CD4-positive, alpha-beta T cell treated with Interleukin-21 for 1 hour (primary cell): Measurements from ENCODE around the gene NFATC2.
"Not testable (repeated sequence)": the region's sequence is repeated elsewhere in the genome, so short reads cannot be mapped to it uniquely, and the experiment has no call there.

ENCODE experiments used
- DNase-seq: peaks from one replicate; pipeline ENCODE4 v3.0.0-alpha.2; 2020

NFATC2 gene

DNA sequence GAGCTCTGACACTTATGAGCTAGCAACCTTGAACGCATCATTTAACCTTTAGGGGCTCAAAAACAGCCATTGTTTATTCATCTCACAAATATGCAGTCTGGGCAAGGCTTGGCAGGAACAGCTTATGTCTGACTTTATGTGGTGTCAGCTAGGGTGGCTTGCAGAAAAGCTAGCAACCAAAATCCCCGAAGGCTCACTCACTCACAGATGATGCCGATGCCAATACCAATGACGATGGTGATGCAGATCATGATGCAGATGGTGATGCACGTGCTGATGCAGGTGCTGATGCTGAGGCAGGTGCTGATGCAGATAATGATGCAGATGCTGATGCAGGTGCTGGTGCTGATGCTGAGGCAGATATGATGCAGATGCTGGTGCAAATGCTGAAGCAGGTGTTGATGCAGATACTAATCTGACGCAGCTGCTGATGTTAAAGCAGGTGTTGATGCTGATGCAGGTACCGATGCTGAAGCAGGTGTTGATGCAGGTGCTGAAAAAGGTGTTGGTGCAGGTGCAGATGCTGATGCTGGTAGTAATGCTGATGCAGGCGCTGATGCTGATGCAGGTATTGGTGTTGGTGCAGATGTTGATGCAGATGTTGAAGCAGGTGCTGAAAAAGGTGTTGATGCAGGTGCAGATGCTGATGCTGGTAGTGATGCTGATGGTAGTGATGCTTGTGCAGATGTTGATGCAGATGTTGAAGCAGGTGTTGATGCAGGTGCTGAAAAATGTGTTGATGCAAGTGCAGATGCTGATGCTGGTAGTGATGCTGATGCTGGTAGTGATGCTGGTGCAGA lies 195.6 kb downstream of the NFATC2 start:
- no peak for DNase-seq

DNA sequence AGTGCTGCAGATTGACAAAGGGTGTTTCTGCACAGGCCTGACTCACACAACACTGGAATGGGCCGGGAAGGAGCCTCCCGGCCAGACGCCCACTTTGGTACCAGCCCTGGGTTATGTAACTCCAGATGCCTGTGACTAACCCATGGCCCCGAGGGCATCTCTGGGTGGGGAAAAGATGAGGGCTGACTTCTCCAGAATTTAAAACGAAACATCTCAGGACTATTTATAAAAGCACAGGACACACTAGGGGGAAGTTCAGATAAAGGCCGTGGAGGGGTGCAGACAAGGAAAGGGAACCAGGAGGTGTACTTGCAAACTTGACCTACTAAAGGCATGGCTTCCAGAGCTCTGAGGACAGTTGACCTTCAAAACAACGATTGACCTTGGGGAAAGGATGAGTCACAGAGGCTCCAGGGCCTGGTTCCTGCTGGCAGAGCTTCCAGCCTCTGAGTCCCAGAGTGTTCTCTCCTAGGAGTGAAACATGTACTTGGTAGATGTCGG lies 196.9 kb downstream of the NFATC2 start:
- DNase-seq, result no peak

DNA sequence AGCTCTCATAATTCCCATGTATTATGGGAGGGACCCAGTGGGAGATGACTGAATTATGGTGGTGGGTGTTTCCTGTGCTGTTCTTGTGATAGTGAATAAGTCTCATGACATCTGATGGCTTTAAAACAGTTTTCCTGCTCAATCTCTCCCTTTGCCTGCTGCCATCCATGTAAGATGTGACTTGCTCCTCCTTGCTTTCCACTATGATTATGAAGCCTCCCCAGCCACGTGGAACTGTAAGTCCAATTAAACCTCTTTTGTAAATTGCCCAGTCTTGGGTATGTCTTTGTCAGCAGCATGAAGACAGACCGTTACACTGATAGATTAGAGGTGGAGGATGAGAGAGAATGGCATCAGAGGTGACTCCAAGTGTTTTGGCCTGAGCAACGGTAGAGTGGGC lies 198.7 kb downstream of the NFATC2 start:
- DNase-seq, result not testable (repeated sequence)

DNA sequence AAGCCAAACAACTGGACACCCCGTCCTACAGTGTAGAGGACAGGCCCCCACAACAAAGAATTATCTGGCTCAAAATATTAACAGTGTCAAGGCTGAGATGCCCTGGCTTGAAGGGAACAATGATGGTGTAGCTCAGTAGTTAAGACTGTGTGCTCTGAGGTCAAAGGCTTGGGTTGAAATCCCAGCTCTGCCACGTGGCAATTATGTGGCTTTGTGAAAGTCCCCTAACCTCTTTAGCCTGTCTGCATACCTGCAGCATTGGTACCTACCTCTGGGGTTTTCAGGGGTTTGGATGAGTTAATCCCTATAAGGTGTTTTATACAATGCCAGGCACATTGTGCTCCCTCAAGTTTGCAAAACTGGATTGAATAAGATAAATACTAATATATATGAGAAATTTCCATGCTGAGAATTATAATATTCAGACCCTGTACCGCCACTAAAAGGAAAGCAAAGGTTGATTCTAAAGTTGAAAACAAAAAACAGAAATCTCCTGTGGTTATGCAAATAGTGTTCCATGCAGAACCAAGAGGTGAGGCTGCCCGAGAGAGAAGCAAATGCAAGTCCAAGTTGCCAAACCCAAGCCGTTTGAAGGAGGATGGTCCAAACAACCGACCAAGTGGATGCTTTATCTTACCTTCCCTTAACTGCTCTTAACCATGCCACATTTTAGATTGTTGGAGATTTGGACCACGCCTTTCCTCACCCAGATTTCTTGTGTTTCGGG lies 199.8 kb downstream of the NFATC2 start:
- no peak for DNase-seq

DNA sequence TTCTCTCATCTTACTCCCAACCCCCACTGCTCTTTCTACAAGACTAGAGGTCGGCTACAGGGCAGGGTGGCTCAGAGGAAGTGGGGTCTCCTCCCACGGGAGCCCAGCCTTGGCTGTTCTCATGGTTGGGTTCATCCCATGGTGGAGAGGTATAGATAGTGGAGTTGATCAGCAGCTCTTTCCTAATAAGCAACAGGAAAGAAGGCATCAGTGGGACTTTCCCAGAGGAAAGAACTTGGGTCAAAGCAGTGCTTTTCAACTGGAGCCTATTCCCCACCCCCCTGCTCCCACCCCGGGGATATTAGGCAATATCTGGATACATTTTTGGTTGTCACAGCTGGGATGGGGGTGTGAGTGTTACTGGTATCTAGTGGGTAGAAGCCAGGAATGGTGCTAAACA lies 200.9 kb downstream of the NFATC2 start:
- DNase-seq, result no peak

DNA sequence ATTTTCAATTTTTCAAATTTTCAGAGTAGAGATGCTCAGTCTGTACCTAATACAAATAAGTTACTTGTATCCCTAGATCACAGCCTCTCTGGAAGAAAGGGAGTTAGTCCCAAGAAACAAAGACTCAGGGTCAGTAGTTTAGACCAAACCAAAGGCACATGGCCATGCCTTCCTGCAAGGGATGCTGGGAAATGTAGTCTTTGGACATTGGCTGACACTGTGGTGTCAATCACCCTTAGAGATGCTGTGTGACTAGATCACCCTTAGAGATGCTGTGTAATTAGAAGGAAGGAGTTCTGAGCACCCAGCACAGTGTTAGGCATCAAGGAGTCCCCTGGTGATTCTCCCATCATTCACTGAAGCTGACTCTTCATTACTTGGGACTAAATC lies 202.1 kb downstream of the NFATC2 start:
- DNase-seq, result no peak

DNA sequence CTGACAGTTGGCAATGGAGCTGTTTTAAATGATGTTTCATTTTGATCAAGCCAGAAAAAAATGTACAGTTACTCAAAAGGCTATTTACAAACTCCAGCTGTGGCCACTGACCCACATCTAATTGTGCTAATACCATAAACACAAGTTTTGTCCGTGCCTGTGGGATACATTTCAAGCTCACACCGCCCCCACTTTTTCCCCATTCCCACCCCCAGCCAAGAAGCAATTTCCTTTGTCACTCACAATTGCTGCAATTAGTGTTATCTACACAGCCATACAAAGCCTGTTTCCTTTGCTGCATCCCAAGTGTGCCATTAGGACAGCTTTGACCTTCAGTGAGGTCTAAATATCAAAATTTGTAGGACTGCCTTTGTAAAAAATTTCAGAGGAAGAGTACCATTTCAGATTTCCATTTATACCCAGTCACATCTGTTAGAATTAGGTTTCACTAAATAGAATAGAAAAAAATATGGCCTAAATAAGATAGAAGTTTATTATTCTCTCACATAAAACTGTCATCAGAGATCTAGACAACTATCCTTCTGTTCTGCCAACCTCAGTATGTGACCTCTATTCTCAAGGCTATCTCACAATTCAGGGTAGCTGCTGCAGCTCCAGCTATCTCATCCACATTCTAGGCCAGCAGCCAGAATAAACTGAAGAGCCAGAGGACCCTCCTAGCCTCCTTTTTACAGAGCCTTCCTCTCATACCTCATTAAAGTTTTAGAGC lies 202.6 kb downstream of the NFATC2 start:
- DNase-seq, result no peak

DNA sequence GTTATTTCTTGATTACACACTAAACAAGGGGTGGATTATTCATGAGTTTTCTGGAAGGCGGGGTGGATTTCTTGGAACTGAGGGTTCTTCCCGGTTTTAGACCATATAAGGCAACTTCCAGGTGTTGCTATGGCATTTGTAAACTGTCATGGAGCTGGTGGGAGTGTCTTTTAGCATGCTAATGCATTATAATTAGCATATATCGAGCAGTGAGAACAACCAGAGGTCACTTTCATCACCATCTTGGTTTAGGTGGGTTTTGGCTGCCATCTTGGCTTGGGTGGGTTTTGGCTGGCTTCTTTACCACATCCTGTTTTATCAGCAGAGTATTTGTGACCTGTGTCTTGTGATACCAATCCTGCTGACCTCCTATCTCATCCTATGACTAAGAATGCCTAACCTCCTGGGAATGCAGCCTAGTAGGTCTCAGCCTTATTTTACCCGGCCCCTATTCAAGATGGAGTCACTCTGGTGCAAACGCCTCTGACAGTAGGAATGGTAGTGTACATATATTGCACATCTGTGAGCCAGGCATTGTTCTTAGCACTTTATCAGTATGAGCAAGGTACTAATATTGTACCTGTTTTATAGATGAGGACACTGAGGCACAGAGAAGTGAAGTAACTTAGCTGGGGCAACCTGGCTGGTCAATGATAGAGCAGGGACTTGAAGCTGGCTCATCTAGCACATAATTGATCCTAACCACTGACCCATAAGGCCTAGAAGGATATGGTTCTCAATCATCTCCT lies 203.7 kb downstream of the NFATC2 start:
- no peak for DNase-seq

DNA sequence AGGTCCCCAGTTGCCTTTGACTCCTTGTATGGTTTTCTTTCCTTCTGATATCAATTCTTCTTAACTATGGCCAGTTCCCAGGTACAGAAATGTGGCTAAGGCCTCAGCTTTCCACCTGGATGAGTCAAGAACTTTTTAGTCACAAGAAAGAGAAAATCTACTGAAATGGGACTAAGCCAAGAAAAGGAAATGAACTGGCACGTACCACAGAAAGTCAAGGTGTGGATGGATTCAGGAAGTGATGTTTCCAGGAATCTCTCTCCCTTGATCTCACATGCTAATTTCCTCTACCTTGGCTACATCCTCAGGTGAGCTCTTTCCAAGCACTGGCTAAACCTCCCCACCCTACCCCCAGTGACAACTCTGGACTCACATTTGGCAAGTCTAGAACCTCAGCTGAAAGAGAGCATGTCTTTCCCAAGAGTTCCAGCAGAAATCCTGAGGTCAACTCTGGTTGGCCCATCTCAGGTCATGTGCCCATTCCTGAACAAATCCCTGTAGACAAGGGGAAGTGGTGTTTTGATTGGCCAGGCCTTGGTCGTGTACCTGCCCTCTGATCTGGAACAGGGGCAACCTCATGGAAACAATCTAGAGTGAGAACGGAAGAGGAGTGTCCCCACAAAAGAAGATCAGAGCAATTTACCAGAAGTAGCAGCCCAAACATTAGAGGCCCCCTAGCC lies 205.3 kb downstream of the NFATC2 start:
- DNase-seq, result peak; percentile 14
